ENCODE data around the gene DNAJB6.
"Not testable (repeated sequence)": the region's sequence is repeated elsewhere in the genome, so short reads cannot be mapped to it uniquely, and the experiment has no call there.

Gene DNAJB6

DNA sequence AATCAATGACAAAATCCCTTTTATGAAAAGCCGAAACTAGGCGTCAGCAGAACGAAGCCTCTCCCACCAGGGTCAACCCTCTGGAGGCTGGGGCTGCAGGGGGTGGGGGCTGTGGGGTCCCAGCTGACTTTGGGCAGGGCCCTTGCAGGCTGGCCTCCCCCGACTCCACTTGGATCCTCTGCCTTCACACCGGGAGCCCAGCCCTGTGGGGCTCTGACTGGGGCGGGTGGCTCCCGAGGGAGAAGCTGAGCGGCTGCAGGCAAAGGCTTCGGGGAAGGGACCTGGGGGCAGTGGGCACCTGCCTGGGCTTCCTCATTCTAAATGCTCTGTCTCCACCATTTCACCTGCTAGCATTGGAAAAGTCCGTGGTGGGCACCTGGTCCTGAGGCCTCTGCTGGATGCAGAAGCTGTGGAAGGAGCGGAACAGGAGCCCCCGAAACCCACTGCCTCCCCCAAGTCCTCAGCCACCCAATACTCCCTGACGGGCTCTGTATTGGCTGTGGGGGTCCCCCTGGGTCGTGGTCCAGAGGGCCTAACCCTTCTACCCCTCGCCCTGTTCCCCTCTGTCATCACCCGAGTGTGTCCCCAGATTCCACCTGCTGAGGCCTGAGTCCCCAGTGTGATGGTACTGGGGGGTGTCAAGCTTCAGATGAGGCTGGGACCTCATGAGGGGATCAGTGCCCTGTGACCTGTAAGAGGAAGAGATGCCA, 108.6 kb downstream of the DNAJB6 start:
- DNase-seq: no peak

GRCh38 chr7:157445956-157446295, 109.1 kb downstream of the DNAJB6 start:
- no peak for DNase-seq

DNA sequence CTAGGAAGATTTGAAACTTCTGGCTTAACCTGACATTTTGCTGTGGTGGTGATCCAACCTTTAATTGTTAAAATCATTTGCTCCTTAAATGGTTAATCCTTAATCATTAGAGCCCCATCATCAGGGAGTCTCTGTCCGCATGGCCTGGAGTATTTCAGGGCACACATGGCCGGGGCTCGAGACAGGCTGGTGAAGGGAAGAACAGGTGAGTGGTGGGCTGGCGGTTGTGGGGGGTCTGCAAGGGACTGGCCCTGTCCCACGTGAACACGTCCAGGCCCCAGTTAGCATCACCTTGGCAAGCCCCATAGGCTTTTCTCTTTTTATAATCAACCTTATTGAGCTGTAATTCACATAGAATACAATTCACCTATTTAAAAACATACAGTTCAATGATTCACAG, 109.5 kb downstream of the DNAJB6 start:
- no peak for DNase-seq

- not testable (repeated sequence) for DNase-seq
Observed at GRCh38 chr7:157454003-157454402, 117.2 kb downstream of the DNAJB6 start.

DNA sequence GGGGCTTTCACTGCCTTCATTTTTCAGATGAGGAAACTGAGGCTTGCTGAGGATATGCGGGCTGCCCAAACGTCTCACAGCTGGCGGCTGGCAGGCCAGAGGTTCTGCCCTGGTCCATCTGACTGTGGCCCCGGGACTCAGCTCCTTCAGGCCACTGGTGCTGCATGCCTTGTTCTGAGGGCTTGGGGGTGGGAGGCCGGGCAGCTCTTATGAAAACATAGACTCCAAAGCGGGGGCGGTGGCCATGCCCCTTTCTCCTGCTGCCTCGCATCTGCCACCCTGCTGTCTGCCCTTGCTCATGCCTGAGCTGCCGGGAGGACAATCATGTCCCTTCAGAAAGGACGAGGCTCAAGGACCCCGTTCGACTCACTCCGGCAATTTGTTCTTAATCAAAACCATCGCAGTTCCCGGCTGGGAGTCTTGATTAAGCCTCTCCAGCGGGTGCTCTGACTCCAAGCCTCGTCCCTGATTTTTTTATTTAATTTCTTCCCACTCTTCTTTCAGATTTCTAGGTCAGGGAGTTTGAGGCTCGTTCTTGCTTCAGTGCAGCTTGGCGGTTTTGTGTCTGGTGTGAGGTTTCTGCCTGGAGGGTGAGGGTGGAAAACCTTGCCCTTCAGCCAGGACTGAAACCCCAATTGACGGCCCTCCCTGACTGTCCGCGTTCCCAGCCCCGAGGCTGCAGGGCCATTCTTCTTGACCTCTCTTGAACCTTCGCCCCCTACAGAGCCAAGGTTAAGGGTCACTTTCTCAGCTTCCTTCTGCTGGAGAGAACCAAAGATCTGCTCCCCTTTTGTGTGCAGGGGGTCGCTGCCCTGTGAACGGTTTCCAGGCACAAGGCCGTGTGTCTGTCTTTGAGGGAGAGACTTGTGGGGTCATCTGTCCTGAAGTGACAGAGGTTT, 120.8 kb downstream of the DNAJB6 start:
- DNase-seq: no peak

- no peak for DNase-seq
Observed at GRCh38 chr7:157458254-157458633, 121.4 kb downstream of the DNAJB6 start.

DNA sequence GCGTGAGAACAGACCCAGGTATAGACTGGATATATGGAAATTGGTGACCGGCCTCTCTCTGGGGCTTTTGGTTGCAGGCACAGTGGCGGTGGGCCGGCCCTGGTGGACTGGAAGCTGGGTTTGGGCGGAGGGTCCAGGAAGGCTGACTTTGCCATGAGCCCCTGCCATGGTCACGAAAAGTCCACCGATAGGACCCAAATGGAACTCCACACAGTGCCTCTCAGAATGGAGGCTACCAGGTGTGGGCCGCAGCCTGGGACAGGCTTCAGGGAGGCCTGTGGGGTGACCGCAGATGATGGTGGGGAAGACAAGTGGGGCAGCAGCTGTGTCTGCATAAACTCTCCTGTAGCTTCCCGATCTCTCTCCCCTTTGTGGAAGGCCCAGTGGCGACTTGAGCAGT, 123.2 kb downstream of the DNAJB6 start:
- no peak for DNase-seq

DNA sequence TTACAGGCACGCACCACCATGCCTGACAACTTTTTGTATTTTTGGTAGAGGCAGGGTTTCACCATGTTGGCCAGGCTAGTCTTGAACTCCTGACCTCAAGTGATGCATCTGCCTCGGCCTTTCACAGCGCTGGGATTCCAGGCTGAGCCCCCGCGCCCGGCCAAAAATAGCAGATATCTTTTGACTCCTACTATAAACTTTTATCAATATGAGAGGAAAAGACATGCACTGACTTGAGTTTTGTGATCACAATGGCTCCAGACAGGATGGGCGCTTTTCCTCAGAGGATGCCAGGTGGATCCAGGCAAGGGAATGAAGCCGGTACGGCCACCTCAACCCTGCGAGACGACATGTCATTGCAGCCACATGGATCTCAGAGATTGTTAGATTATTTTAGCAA, 123.9 kb downstream of the DNAJB6 start:
- no peak for DNase-seq

DNA sequence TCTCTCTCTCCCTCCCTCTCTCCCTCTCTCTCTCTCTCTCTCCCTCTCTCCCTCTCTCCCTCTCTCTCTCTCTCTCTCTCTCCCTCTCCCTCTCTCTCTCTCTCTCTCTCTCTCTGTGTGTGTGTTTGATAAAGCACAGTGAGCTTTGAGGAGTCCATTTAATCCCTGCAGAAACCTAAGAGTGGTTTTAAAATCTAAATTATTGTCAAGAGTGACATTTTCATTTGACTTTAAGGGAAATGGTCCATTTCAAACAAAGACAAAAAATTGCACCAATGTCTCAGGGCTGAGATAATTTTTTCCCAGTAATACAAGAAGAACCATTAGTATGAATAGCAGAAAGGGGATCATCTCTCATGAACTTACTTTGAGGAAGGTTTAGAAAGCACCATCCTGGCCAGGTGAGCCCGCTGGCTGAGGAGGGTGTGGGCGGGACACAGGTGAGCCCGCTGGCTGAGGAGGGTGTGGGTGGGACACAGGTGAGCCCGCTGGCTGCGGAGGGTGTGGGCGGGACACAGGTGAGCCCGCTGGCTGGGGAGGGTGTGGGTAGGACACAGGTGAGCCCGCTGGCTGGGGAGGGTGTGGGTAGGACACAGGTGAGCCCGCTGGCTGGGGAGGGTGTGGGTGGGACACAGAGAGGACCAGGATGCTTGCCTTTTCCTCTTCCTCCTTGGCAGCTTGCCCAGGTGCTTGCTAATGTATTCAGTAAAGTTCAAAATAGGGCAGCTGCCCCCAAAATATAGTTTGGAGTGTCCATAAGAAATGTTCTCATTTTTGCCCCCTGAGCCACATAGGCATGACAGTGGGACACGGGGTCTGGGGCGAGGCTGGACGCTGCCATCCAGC, 125.0 kb downstream of the DNAJB6 start:
- DNase-seq: no peak

- DNase-seq: no peak
Observed at GRCh38 chr7:157462419-157462771, 125.6 kb downstream of the DNAJB6 start.

GRCh38 chr7:157462840-157463239, 126.0 kb downstream of the DNAJB6 start:
- no peak for DNase-seq

DNA sequence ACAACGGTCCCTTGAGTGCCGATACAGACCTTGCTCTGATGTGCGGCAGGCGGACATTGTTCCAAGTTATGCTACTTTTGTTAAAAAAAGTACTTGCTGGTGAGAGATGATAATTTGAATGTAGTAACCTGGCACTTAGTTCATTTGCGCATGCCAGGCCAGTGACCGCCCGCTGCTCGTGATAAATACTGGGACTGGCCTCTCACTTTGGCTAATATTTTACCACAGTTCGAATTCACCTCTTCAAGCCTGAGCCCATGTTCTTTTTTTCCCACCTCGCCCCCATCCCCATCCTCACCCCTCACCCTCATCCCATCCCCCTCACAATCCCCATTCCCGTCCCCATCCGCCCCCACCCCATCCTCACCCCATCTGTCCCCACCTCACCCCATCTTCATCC, 126.4 kb downstream of the DNAJB6 start:
- no peak for DNase-seq

DNA sequence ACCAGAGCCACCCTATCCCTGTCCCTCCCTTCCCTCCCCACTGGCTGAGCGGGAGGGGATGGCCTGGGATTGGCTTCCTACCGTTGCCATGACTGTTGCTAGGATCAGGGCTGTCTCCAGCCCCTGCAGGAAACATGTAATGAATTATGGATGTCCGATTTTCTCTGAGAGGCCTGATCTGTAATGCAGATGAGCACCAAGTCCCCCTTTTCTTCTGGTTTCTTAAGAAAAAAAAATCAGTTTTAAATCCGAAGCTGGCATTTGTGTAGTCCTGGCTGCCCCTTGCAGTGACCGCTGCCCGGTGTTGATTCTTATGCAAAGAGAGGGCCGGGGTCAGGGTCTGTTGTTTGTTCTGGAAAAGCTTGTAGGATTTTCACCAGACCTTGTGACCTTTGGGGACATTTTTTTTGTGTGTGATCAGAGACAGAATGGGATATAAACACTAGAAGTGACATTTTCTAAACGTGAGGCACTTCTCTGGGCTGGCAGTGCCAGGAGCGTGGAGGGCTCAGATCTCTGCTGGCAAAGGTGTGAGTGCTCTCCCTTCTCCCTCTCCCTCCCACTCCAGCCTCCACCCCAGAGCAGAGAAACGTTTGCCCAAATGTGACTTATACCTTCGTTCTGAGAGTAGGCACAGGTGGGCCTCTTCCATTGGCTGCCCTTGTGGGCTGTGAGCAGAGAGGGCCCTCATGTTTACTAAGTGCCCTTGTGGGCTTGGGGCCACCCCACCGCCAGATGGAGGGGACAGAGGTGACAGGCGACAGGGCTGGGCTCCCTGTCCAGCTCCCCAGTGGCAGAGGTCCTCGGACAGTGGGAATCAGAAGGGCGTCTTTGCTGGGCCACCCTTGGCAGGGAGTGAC, 127.5 kb downstream of the DNAJB6 start:
- DNase-seq: no peak

DNA sequence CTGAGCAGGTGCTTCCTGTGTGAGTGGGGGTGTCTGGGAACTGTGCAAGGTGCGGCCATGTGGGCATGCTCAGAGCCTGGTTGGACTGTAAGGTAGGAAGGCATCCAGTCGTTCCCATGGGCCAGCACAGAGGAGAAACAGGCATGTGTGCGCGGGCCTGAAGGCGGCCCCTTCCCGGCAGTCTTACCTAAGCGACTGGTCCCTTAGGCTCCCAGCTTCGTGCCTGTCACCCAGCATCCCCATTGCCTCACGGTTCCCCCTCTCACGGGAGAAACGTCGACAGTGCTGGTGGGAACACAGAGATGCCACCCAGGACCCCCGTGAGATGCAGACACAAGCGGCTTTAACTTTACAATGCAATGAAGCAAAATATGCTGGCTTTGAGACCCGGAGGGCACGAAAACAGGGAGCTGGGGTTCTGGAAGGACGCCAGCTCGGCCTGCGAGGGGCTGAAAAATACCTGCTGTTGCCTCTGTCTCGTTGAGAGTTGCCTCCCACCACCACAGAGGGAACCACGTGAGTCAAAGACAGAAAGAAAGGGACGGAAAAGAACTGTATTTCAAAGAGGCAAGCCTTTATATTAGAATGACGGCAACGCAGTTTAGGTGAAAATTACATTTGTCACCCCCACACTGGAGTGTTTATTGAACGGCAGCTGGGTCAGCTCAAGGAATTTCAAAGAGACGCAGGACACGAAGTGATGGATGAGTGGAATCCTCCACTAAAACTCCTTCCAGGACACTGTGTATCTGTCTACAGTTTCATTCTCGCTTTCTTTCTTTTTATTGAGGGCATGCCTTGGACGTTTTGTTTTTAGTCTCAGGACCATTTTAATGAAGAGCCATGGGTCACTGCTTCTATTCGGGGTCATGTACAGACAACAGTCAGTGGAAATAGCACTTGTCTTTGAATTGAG, 128.4 kb downstream of the DNAJB6 start:
- no peak for DNase-seq

DNA sequence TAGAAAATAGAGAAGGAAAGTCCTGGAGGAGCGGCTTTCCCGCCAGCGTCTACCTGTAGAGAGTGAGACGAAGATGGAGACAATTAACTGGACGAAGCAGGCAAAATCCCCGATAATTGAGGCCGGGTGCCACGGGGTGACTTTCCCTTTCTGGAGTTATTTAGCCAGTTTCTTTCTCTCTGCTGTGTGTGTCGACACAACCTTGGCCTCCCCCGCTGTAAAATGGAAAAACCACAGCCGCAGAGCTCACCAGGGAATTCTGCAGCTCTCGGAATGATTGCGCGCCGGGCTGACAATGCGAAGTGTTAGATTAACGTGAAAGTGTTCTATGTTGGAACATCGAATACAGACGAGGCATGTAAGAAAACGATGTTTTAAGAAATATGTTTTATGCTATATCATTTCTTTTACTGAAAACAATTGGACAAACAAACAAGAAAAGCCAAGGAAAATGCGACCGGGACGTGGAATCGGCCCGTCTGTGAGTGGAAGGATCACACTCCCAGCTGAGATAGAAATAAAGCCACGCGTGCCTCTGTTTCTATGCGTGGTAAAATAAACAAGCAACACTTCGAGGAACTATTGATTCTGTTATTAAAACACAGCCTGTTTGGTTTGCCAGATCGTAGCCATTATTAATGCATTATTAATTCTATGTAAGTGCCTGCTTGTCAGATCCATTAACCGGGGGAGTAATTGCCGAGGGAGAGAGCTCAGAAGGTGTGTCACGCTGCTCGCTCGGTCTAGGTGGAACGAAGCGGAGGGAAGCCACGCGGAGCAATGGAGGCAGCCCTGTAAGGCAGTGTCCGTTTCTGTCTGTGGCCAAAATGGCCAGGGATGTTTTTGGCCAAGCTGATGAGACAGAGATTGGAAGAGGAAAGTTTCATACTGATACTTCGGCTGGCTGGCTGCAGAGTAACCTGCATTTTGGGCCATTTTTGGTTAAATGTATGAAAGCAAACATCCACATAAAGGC, 129.4 kb downstream of the DNAJB6 start:
- no peak for DNase-seq

- DNase-seq: no peak
Observed at GRCh38 chr7:157466867-157467261, 130.1 kb downstream of the DNAJB6 start.
